H1 (cell line): ENCODE results near the gene ARHGAP4. TPM values are rescaled to one million over a fixed set of nuclear protein-coding genes. Genes with fewer than 3 reads are reported as not detected.

Experiments
- CTCF ChIA-PET: fragments of 300-600 bp; sonication (Branson Sonifier 250); formaldehyde crosslinking; loops from one replicate; lab custom pipeline; 2021; ENCODE audit not compliant: partially characterized antibody; lab: Charles Lee
- POLR2A ChIA-PET: fragments of 300-600 bp; sonication (Branson Sonifier 250); formaldehyde crosslinking; loops from one replicate; lab custom pipeline; 2021; ENCODE audit warnings: inconsistent platforms; ENCODE audit not compliant: partially characterized antibody; lab: Charles Lee
- DNase-seq, 2 experiments: peaks; one replicate each; pipeline versions ENCODE4 v3.0.0 to v3.0.0-alpha.2; 2010 to 2022; ENCODE audit warnings: low spot score in 2 of 2, low read depth in 1 of 2, mixed read lengths in 1 of 2
- FAIRE-seq: peaks from 2 replicates; lab custom pipeline; 2011; peaks lifted over from hg19 to GRCh38; lab: Jason Lieb, UNC
- H2AFZ ChIP-seq: 2 replicates; pipeline ENCODE4 v1.8.1; 2012; ENCODE audit warnings: low read length, inconsistent platforms
- H2AK5ac ChIP-seq: 2 replicates; pipeline ENCODE4 v1.6.1; 2013; ENCODE audit warnings: low read depth, low read length
- H2BK120ac ChIP-seq: replicated peaks from 2 replicates; pipeline ENCODE3; 2013; ENCODE audit warnings: low read depth, low read length, inconsistent platforms
- H2BK12ac ChIP-seq: 2 replicates; pipeline ENCODE4 v1.6.1; 2013; ENCODE audit warnings: low read depth, low read length
- H2BK15ac ChIP-seq: 2 replicates; pipeline ENCODE4 v1.6.1; 2013; ENCODE audit warnings: low read length
- H2BK20ac ChIP-seq: 2 replicates; pipeline ENCODE4 v1.6.1; 2013; ENCODE audit warnings: low read length
- H2BK5ac ChIP-seq: 2 replicates; pipeline ENCODE4 v1.6.1; 2013; ENCODE audit warnings: low read depth, low read length
- H3K14ac ChIP-seq: 2 replicates; pipeline ENCODE4 v1.6.1; 2013; ENCODE audit warnings: inconsistent platforms; ENCODE audit not compliant: insufficient read length
- H3K18ac ChIP-seq: 2 replicates; pipeline ENCODE4 v1.6.1; 2013; ENCODE audit warnings: low read length; ENCODE audit errors: extremely low read depth
- H3K23ac ChIP-seq: 2 replicates; pipeline ENCODE4 v1.6.1; 2013; ENCODE audit warnings: inconsistent platforms; ENCODE audit not compliant: insufficient read length
- H3K23me2 ChIP-seq: 2 replicates; pipeline ENCODE4 v1.6.1; 2013; ENCODE audit warnings: low read depth, low read length
- H3K27ac ChIP-seq: 2 replicates; pipeline ENCODE4 v1.6.1; 2011; ENCODE audit warnings: low read depth, low read length, inconsistent platforms
- H3K27me3 ChIP-seq, 4 experiments: replicated peaks in 1 of 4; 1 replicate in 1 of 4; 2 replicates in 3 of 4; pipeline versions ENCODE4 v1.6.1 to v1.8.1; 2011 to 2013; ENCODE audit warnings: low read length in 3 of 4, mild to moderate bottlenecking in 3 of 4, inconsistent platforms in 2 of 4, mixed read lengths in 2 of 4, moderate library complexity in 1 of 4; ENCODE audit not compliant: control insufficient read depth in 3 of 4, insufficient read depth in 3 of 4; ENCODE audit errors: extremely low read depth in 1 of 4
- H3K36me3 ChIP-seq, 4 experiments: 2 replicates each; pipeline versions ENCODE4 v1.6.1 to v1.8.1; 2011 to 2013; ENCODE audit warnings: mild to moderate bottlenecking in 4 of 4, low read length in 3 of 4, moderate library complexity in 2 of 4, control low read depth in 1 of 4, inconsistent platforms in 1 of 4; ENCODE audit not compliant: insufficient read depth in 4 of 4, control insufficient read depth in 2 of 4
- H3K4ac ChIP-seq: replicated peaks from 2 replicates; pipeline ENCODE3; 2013; ENCODE audit warnings: low read length, low read depth, mixed read lengths, inconsistent platforms; ENCODE audit not compliant: insufficient read length
- H3K4me1 ChIP-seq, 4 experiments: replicated peaks in 1 of 4; 1 replicate in 1 of 4; 2 replicates in 3 of 4; pipeline versions ENCODE4 v1.6.1 to v1.8.1; 2011 to 2013; ENCODE audit warnings: low read length in 3 of 4, inconsistent platforms in 2 of 4, mixed read lengths in 1 of 4; ENCODE audit not compliant: insufficient read depth in 4 of 4, control insufficient read depth in 3 of 4
- H3K4me2 ChIP-seq, 2 experiments: 2 replicates each; pipeline versions ENCODE4 v1.6.1 to v1.8.1; 2011 to 2013; ENCODE audit warnings: low read depth in 2 of 2, low read length in 2 of 2, control low read depth in 1 of 2, inconsistent platforms in 1 of 2, mild to moderate bottlenecking in 1 of 2; ENCODE audit not compliant: insufficient read depth in 1 of 2
- H3K4me3 ChIP-seq, 4 experiments: fragments of 200-600, 300-600 bp in 1 of 4; sonication (generic), shearing (Covaris generic), sonication (Bioruptor Twin) in 1 of 4; 2 replicates each; pipeline versions ENCODE4 v1.5.1 to v1.8.1; 2011 to 2016; ENCODE audit warnings: low read length in 4 of 4, low read depth in 3 of 4, control low read depth in 2 of 4, inconsistent platforms in 2 of 4, mild to moderate bottlenecking in 2 of 4, mixed read lengths in 1 of 4, moderate library complexity in 1 of 4; ENCODE audit not compliant: insufficient read depth in 2 of 4; ENCODE audit errors: extremely low read depth in 1 of 4
- H3K56ac ChIP-seq: replicated peaks from 2 replicates; pipeline ENCODE3; 2013; ENCODE audit warnings: low read depth, mild to moderate bottlenecking, mixed read lengths, low read length, inconsistent platforms; ENCODE audit not compliant: insufficient read length
- H3K79me1 ChIP-seq: 2 replicates; pipeline ENCODE4 v1.6.1; 2013; ENCODE audit warnings: low read depth, low read length, control low read depth
- H3K79me2 ChIP-seq, 2 experiments: 2 replicates each; pipeline versions ENCODE4 v1.6.1 to v1.8.1; 2012 to 2013; ENCODE audit warnings: low read length in 2 of 2, mild to moderate bottlenecking in 2 of 2, inconsistent platforms in 1 of 2; ENCODE audit not compliant: insufficient read depth in 2 of 2, control insufficient read depth in 1 of 2
- H3K9ac ChIP-seq, 4 experiments: replicated peaks in 1 of 4; 1 replicate in 1 of 4; 2 replicates in 3 of 4; pipeline versions ENCODE4 v1.6.1 to v1.8.1; 2011 to 2013; ENCODE audit warnings: low read depth in 3 of 4, low read length in 3 of 4, control low read depth in 2 of 4, mild to moderate bottlenecking in 2 of 4, moderate library complexity in 2 of 4, inconsistent platforms in 1 of 4; ENCODE audit errors: extremely low read depth in 1 of 4
- H3K9me3 ChIP-seq, 2 experiments: 2 replicates each; pipeline versions ENCODE4 v1.6.1 to v1.8.1; 2012 to 2013; ENCODE audit warnings: mild to moderate bottlenecking in 2 of 2, moderate library complexity in 2 of 2, control low read depth in 1 of 2, inconsistent platforms in 1 of 2, low read depth in 1 of 2, low read length in 1 of 2, mixed read lengths in 1 of 2; ENCODE audit not compliant: insufficient read depth in 2 of 2
- H4K20me1 ChIP-seq, 2 experiments: replicated peaks in 1 of 2; 2 replicates each; pipeline versions ENCODE3 to v1.8.1; 2011 to 2013; ENCODE audit warnings: inconsistent platforms in 2 of 2, low read length in 2 of 2, mild to moderate bottlenecking in 1 of 2; ENCODE audit not compliant: insufficient read depth in 2 of 2, control insufficient read depth in 1 of 2
- H4K5ac ChIP-seq: 2 replicates; pipeline ENCODE4 v1.6.1; 2013; ENCODE audit warnings: low read length, low read depth, mixed read lengths, inconsistent platforms; ENCODE audit not compliant: insufficient read length
- H4K8ac ChIP-seq: 2 replicates; pipeline ENCODE4 v1.8.0; 2013; ENCODE audit warnings: mild to moderate bottlenecking, moderate library complexity, low read length, inconsistent platforms; ENCODE audit not compliant: insufficient read depth; ENCODE audit errors: extremely low read depth
- H4K91ac ChIP-seq: replicated peaks from 2 replicates; pipeline ENCODE3; 2013; ENCODE audit warnings: low read length, mixed read lengths, inconsistent platforms; ENCODE audit not compliant: insufficient read length
- BCL11A ChIP-seq, 2 experiments: IDR thresholded peaks; one replicate each; pipeline ENCODE4 v1.6.1; 2011; ENCODE audit warnings: low read depth in 2 of 2, low read length in 2 of 2, mild to moderate bottlenecking in 2 of 2
- CBX8 ChIP-seq: fragments of 300-800, 300-1000 bp; sonication (generic); IDR thresholded peaks from 2 replicates; pipeline ENCODE4 v1.7.1; 2016; ENCODE audit warnings: low read depth, low read length, borderline replicate concordance
- CEBPB ChIP-seq: IDR thresholded peaks from 2 replicates; pipeline ENCODE4 v1.6.1; 2012; ENCODE audit warnings: low read depth, low read length
- JUN ChIP-seq: IDR thresholded peaks from 2 replicates; pipeline ENCODE4 v1.6.1; 2011; ENCODE audit warnings: low read depth, mild to moderate bottlenecking, improper control_type of control experiment, low read length
- KDM1A ChIP-seq: fragments of 200-600, 300-600 bp; sonication (generic); IDR thresholded peaks from 2 replicates; pipeline ENCODE4 v1.7.1; 2016; ENCODE audit warnings: mild to moderate bottlenecking, low read length, borderline replicate concordance
- MAFK ChIP-seq: IDR thresholded peaks from 2 replicates; pipeline ENCODE4 v1.6.1; 2012; ENCODE audit warnings: low read depth, mild to moderate bottlenecking, improper control_type of control experiment, low read length
- MAX ChIP-seq: IDR thresholded peaks from 2 replicates; pipeline ENCODE4 v1.6.1; 2012; ENCODE audit warnings: inconsistent platforms
- POLR2A ChIP-seq, 2 experiments: IDR thresholded peaks; 1 replicate in 1 of 2; 2 replicates in 1 of 2; pipeline ENCODE4 v1.6.1; 2011; ENCODE audit warnings: low read depth in 2 of 2, low read length in 2 of 2, mild to moderate bottlenecking in 2 of 2; ENCODE audit errors: control extremely low read depth in 1 of 2
- POU5F1 ChIP-seq: IDR thresholded peaks from 2 replicates; pipeline ENCODE4 v1.6.1; 2011; ENCODE audit warnings: low read depth, mild to moderate bottlenecking, low read length, moderate library complexity
- RXRA ChIP-seq: IDR thresholded peaks from 2 replicates; pipeline ENCODE4 v1.6.1; 2011; ENCODE audit warnings: low read depth, mild to moderate bottlenecking, low read length, moderate library complexity; ENCODE audit not compliant: insufficient read depth
- SAP30 ChIP-seq: fragments of 300-600 bp; sonication (generic); IDR thresholded peaks from 2 replicates; pipeline ENCODE4 v1.7.1; 2012; ENCODE audit warnings: low read length, moderate library complexity, mild to moderate bottlenecking, inconsistent platforms; ENCODE audit not compliant: insufficient read depth, insufficient replicate concordance
- SIX5 ChIP-seq: IDR thresholded peaks from 2 replicates; pipeline ENCODE4 v1.6.1; 2011; ENCODE audit warnings: mild to moderate bottlenecking, low read depth, low read length
- SP2 ChIP-seq: IDR thresholded peaks from 2 replicates; pipeline ENCODE4 v1.6.1; 2012; ENCODE audit warnings: mild to moderate bottlenecking, low read length, inconsistent platforms
- SP4 ChIP-seq: IDR thresholded peaks from 2 replicates; pipeline ENCODE4 v1.6.1; 2012; ENCODE audit warnings: low read length, inconsistent platforms
- SRF ChIP-seq: IDR thresholded peaks from 2 replicates; pipeline ENCODE4 v1.6.1; 2011; ENCODE audit warnings: mild to moderate bottlenecking, low read depth, low read length, moderate library complexity
- TEAD4 ChIP-seq: IDR thresholded peaks from 2 replicates; pipeline ENCODE4 v1.6.1; 2012; ENCODE audit warnings: low read depth, low read length, inconsistent platforms, mixed read lengths
- WGBS, 2 experiments: shearing (Covaris generic) in 1 of 2; methylation state at CpG; one replicate each; pipeline versions ENCODE4 v1.1.6 to v1.1.7; 2013 to 2015; ENCODE audit warnings: low lambda C conversion rate in 2 of 2, mixed read lengths in 2 of 2, inconsistent platforms in 1 of 2, low coverage in 1 of 2, missing lambda C conversion rate in 1 of 2; ENCODE audit not compliant: insufficient replicate concordance in 2 of 2, insufficient coverage in 1 of 2, insufficient read length in 1 of 2; ENCODE audit errors: extremely low coverage in 1 of 2, missing lambda C conversion rate in 1 of 2; 5-methylcytosine and 5-hydroxymethylcytosine counted together
- polyA plus RNA-seq, 7 experiments: library from polyadenylated mRNA; depleted of rRNA in 3 of 7; stranded (reverse) in 5 of 7; unstranded in 2 of 7; fragments of >200 nt in 5 of 7; fragments of 200-250 nt in 2 of 7; gene quantifications; 1 replicate in 5 of 7; 2 replicates in 1 of 7; 4 replicates in 1 of 7; pipeline versions ENCODE4 v1.2.1 to v1.2.3, GENCODE V29; 2011 to 2013; ENCODE audit warnings: missing spikeins in 2 of 7, mixed read lengths in 2 of 7
- total RNA-seq: library from RNA; stranded (reverse); fragmentation: NEBNext Ultra II Directional; extraction: Animal tissue kit (Norgen Biotek cat#: 25700); gene quantifications from 2 replicates; pipeline ENCODE4 v1.2.1, GENCODE V29; 2021

The ARHGAP4 gene
- total and polyA plus RNA-seq, 2 of the 8 experiments (the other 6 are each of a cell fraction or from before 2014, with no cell fraction given): 23.9 to 26.0 TPM

DNA sequence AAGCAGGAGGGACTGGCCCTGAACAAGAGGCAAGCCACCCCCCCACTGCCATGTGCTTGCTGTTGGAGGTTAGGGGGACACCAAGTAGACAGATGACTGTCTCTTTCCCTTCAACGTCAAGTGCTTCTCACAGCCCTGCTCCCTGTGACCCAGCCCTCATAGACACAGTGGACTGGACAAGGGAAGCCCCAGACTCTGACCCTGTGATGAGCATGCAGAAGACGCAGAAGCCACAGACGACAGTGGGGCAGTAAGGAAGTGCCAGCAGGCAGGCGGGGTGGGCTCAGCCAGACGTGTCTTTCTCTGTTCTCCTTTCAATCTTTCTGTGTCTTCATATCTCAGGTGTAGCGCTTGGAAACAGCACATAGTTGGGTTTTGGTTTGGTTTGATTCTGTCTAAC is 37.7 kb downstream of the ARHGAP4 start:
- peaks cover 0 to 17% (median under 1%) of the 10 kb centered on the region in 4 experiments; a peak in 3 of 7 replicates for H3K27me3 ChIP-seq
- TF ChIP-seq JUN (no peak), SP4 (no peak), MAX (no peak), POLR2A (IDR thresholded peaks at IDR 0.05; ENCODE audit: control extremely low read depth in 1 of 2, low read depth in 2 of 2, low read length in 2 of 2) (no peak), SIX5 (no peak), CEBPB (no peak), KDM1A (no peak), TEAD4 (no peak), BCL11A (IDR thresholded peaks at IDR 0.05; ENCODE audit: low read depth in 2 of 2, low read length in 2 of 2) (no peak), POU5F1 (no peak), SP2 (no peak), CBX8 (no peak), SRF (no peak), RXRA (no peak), MAFK (no peak), SAP30 (no peak)

More for the DNA sequence above, 37.7 kb downstream of the ARHGAP4 start:
- Histone ChIP-seq H3K23ac (no peak overlapping the region), H4K91ac (no peak overlapping the region), H3K4me3 (no peak overlapping the region), H3K27ac (no peak overlapping the region), H3K18ac (no peak overlapping the region), H3K4me2 (no peak overlapping the region), H3K79me2 (no peaks in the 10 kb centered on the region; a peak in 1 of 4 replicates), H3K9ac (no peak overlapping the region), H4K20me1 (peaks cover 0 to 2% of the 10 kb centered on the region in 2 experiments), H2BK5ac (no peak overlapping the region), H4K8ac (no peak overlapping the region), H2BK20ac (no peak overlapping the region), H2BK12ac (no peak overlapping the region), H3K56ac (no peak overlapping the region), H3K9me3 (no peaks in the 10 kb centered on the region), H3K4me1 (peaks cover 0 to 15% (median 10%) of the 10 kb centered on the region in 4 experiments; a peak in 5 of 7 replicates), H3K79me1 (no peaks in the 10 kb centered on the region), H2BK15ac (no peak overlapping the region), H2BK120ac (no peak overlapping the region), H3K4ac (no peak overlapping the region), H3K14ac (no peak overlapping the region), H3K23me2 (peaks cover 8% of the 10 kb centered on the region; the same call in 1 of the 2 replicates), H2AFZ (no peak overlapping the region), H3K36me3 (no peaks in the 10 kb centered on the region), H2AK5ac (no peak overlapping the region), H4K5ac (no peak overlapping the region)
- CTCF ChIA-PET: interaction anchor here (0.8 to 1.8 kb wide), 4 partner anchors 34 to 65 kb away, joined by 3 to 4 read pairs (median 3); no protein-coding TSS in a partner anchor
- FAIRE-seq (no peak), DNase-seq (no peak)
- WGBS, 2 experiments: 96% methylated on average over 4 of the region's 6 CpGs; no CpG with 5 or more reads in 1 of the 2 experiments
- POLR2A ChIA-PET: interaction anchor here (1.0 to 1.2 kb wide), 2 partner anchors 59 to 122 kb away, joined by 3 read pairs; no protein-coding TSS in a partner anchor
